NT2/D1 (cell line): ENCODE results near the gene HMOX1.

Experiments used
- SUZ12 ChIP-seq: IDR thresholded peaks from 2 replicates; pipeline ENCODE4 v1.6.1; 2011; ENCODE audit not compliant: insufficient read length, insufficient read depth; ENCODE audit errors: extremely low read depth
- YY1 ChIP-seq: IDR thresholded peaks from 2 replicates; pipeline ENCODE4 v1.6.1; 2011; ENCODE audit not compliant: insufficient read length, insufficient read depth

GRCh38 chr22:35353318-35353717 lies 27.6 kb upstream of the HMOX1 start:
- no peak for TF ChIP-seq YY1
- no peak for TF ChIP-seq SUZ12
